DND-41 (cell line): ENCODE results near the gene FIZ1.

ENCODE experiments used
- ATAC-seq: fragments of 200-7000 bp; cut with Tn5 transposase; 3 replicates; pipeline ENCODE4 v1.9.1; 2021; ENCODE audit warnings: low read depth; ENCODE audit not compliant: insufficient read depth
- DNase-seq: peaks from one replicate; pipeline ENCODE4 v3.0.0-alpha.2; 2020
- H2AFZ ChIP-seq: 2 replicates; pipeline ENCODE4 v1.6.0; 2012; ENCODE audit warnings: low read depth, low read length
- H3K27ac ChIP-seq: 2 replicates; pipeline ENCODE4 v1.5.1; 2012; ENCODE audit warnings: low read length, inconsistent platforms
- H3K27me3 ChIP-seq: fragments of 200-600 bp; sonication (generic); 2 replicates; pipeline ENCODE4 v1.6.0; 2012; ENCODE audit warnings: low read length, mild to moderate bottlenecking, inconsistent platforms; ENCODE audit not compliant: insufficient read depth, poor library complexity
- H3K36me3 ChIP-seq: 2 replicates; pipeline ENCODE4 v1.5.1; 2012; ENCODE audit warnings: low read length, inconsistent platforms; ENCODE audit not compliant: insufficient read depth
- H3K4me1 ChIP-seq: 2 replicates; pipeline ENCODE4 v1.5.1; 2012; ENCODE audit warnings: mild to moderate bottlenecking, low read length; ENCODE audit not compliant: insufficient read depth
- H3K4me2 ChIP-seq: 2 replicates; pipeline ENCODE4 v1.6.0; 2012; ENCODE audit warnings: mild to moderate bottlenecking, moderate library complexity, low read length, inconsistent platforms; ENCODE audit not compliant: insufficient read depth
- H3K4me3 ChIP-seq, 2 experiments: fragments of 200-600 bp in 1 of 2; shearing (Covaris generic) in 1 of 2; 2 replicates each; pipeline ENCODE4 v1.5.1; 2012 to 2016; ENCODE audit warnings: inconsistent platforms in 2 of 2, low read length in 2 of 2, mild to moderate bottlenecking in 2 of 2, low read depth in 1 of 2, moderate library complexity in 1 of 2
- H3K79me2 ChIP-seq: 2 replicates; pipeline ENCODE4 v1.6.0; 2012; ENCODE audit warnings: low read length, inconsistent platforms; ENCODE audit not compliant: insufficient read depth
- H3K9ac ChIP-seq: 2 replicates; pipeline ENCODE4 v1.6.0; 2012; ENCODE audit warnings: low read depth, mild to moderate bottlenecking, inconsistent platforms, low read length, moderate library complexity
- H3K9me3 ChIP-seq: 2 replicates; pipeline ENCODE4 v1.5.1; 2012; ENCODE audit warnings: low read length, moderate library complexity, mild to moderate bottlenecking, inconsistent platforms; ENCODE audit not compliant: insufficient read depth, severe bottlenecking
- H4K20me1 ChIP-seq: 2 replicates; pipeline ENCODE4 v1.6.0; 2012; ENCODE audit warnings: low read length; ENCODE audit not compliant: insufficient read depth
- EZH2 ChIP-seq: IDR thresholded peaks from 3 replicates; pipeline ENCODE4 v1.6.1; 2012; ENCODE audit warnings: borderline replicate concordance, low read depth, mild to moderate bottlenecking, moderate library complexity, low read length, inconsistent platforms; ENCODE audit not compliant: severe bottlenecking
- TF ChIP-seq, protein P1 (sequence below): IDR thresholded peaks from 2 replicates; pipeline ENCODE4 v1.5.1; 2012; ENCODE audit warnings: borderline replicate concordance, low read length, moderate library complexity, mild to moderate bottlenecking; ENCODE audit not compliant: poor library complexity, severe bottlenecking; ENCODE audit errors: extremely low read depth

The FIZ1 gene

GRCh38 chr19:55600662-55601028 is 1.3 kb upstream of the FIZ1 start:
- ATAC-seq, result no peak
- Histone ChIP-seq H3K36me3 (peaks cover 21% of the 10 kb centered on the region), H2AFZ (peak overlapping the region; percentile 81)

DNA sequence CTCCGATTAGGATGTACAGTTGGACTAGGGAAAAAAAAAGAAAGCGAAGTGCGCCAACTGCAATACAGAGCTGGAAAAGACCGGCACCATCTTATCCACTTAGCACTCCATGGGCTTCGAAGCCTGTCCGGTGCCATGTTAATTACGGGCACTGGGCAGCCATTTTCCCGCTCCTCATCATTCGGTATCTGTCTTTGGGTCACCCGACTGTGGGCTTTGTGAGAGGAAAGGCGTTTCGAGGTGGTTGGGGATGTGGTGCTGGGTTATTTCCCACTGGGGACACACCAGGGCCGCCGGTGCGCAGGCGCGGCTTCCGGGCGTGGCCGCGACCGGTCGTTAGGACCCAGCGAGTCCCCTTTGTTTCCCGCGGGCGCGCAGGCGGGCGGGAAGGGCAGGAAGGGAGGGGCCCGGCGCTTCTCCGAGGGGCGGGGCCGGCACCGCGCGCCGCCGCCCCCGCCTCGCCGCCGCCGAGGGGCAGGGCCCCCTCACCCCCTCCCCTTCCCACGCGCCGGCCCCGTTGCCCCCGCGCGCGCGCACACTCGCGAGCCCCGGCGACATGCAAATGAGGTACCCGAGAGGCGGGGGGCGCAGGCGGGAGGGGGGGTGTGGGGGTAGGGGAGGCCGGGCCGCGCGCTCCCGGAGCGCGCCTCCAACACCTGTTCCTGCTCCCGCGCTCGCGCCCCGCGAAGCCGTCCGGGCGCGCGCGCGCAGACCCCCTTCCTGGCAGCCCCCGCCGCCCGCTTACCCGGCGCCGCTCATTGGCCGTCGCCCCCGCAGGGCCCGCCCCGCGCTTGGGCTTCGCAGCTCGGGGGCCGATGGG is 735 bp upstream of the FIZ1 start, which contains the start of gene ZNF524:
ZNF524 (plus strand) TSS at position 447 of the 820 bp plus-strand sequence. CDS start 1,825 bp downstream, outside the sequence.
- ATAC-seq, result peak; percentile 65

More at GRCh38 chr19:55600662-55601028, 1.3 kb upstream of the FIZ1 start:
- H3K4me2 ChIP-seq, result peak overlapping the region; percentile 93
- H3K27me3 ChIP-seq, result no peaks in the 10 kb centered on the region
- peak overlapping the region; percentile 66 to 76; a peak in 3 of 4 replicates for H3K4me3 ChIP-seq
- peaks cover 18% of the 10 kb centered on the region for H3K79me2 ChIP-seq
- no peaks in the 10 kb centered on the region for H4K20me1 ChIP-seq
- DNase-seq, result no peak
- peaks cover 41% of the 10 kb centered on the region for H3K4me1 ChIP-seq
- no peak for TF ChIP-seq EZH2
- TF ChIP-seq, protein P1, sequence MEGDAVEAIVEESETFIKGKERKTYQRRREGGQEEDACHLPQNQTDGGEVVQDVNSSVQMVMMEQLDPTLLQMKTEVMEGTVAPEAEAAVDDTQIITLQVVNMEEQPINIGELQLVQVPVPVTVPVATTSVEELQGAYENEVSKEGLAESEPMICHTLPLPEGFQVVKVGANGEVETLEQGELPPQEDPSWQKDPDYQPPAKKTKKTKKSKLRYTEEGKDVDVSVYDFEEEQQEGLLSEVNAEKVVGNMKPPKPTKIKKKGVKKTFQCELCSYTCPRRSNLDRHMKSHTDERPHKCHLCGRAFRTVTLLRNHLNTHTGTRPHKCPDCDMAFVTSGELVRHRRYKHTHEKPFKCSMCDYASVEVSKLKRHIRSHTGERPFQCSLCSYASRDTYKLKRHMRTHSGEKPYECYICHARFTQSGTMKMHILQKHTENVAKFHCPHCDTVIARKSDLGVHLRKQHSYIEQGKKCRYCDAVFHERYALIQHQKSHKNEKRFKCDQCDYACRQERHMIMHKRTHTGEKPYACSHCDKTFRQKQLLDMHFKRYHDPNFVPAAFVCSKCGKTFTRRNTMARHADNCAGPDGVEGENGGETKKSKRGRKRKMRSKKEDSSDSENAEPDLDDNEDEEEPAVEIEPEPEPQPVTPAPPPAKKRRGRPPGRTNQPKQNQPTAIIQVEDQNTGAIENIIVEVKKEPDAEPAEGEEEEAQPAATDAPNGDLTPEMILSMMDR, result no peak
- H3K9ac ChIP-seq, result peak overlapping the region; percentile 99
- peak overlapping the region; percentile 93 for H3K27ac ChIP-seq
- H3K9me3 ChIP-seq, result no peaks in the 10 kb centered on the region

GRCh38 chr19:55598719-55599467 is 424 bp downstream of the FIZ1 start:
- Histone ChIP-seq H3K4me3 (peak overlapping the region; percentile 53 to 69), H3K36me3 (peaks cover 34% of the 10 kb centered on the region), H3K9ac (peak overlapping the region; percentile 99), H4K20me1 (no peaks in the 10 kb centered on the region), H2AFZ (peak overlapping the region; percentile 83), H3K79me2 (peaks cover 17% of the 10 kb centered on the region), H3K4me2 (peak overlapping the region; percentile 64), H3K9me3 (no peaks in the 10 kb centered on the region), H3K27ac (peak overlapping the region; percentile 99), H3K27me3 (no peaks in the 10 kb centered on the region), H3K4me1 (peaks cover 31% of the 10 kb centered on the region)
- TF ChIP-seq, protein P1, result no peak
- TF ChIP-seq EZH2, result no peak
- ATAC-seq, result peak; percentile 71
- peak; percentile 96 for DNase-seq

More for the DNA sequence above, 735 bp upstream of the FIZ1 start, which contains the start of gene ZNF524:
- TF ChIP-seq, protein P1, result no peak
- TF ChIP-seq EZH2, result no peak
- peak within 1 kb of the TSS; percentile 99 for H3K27ac ChIP-seq
- H3K4me2 ChIP-seq, result peak within 1 kb of the TSS; percentile 93
- no peaks in the 10 kb centered on the region for H3K9me3 ChIP-seq
- H2AFZ ChIP-seq, result peak within 1 kb of the TSS; percentile 83
- peaks cover 41% of the 10 kb centered on the region for H3K4me1 ChIP-seq
- no peaks in the 10 kb centered on the region for H4K20me1 ChIP-seq
- peak within 1 kb of the TSS; percentile 66 to 76 for H3K4me3 ChIP-seq
- peak; percentile 94 for DNase-seq
- peaks cover 27% of the 10 kb centered on the region for H3K36me3 ChIP-seq
- peak within 1 kb of the TSS; percentile 99 for H3K9ac ChIP-seq
- peaks cover 17% of the 10 kb centered on the region for H3K79me2 ChIP-seq
- H3K27me3 ChIP-seq, result no peaks in the 10 kb centered on the region
